ENCODE data around the gene HERPUD1.

DNA sequence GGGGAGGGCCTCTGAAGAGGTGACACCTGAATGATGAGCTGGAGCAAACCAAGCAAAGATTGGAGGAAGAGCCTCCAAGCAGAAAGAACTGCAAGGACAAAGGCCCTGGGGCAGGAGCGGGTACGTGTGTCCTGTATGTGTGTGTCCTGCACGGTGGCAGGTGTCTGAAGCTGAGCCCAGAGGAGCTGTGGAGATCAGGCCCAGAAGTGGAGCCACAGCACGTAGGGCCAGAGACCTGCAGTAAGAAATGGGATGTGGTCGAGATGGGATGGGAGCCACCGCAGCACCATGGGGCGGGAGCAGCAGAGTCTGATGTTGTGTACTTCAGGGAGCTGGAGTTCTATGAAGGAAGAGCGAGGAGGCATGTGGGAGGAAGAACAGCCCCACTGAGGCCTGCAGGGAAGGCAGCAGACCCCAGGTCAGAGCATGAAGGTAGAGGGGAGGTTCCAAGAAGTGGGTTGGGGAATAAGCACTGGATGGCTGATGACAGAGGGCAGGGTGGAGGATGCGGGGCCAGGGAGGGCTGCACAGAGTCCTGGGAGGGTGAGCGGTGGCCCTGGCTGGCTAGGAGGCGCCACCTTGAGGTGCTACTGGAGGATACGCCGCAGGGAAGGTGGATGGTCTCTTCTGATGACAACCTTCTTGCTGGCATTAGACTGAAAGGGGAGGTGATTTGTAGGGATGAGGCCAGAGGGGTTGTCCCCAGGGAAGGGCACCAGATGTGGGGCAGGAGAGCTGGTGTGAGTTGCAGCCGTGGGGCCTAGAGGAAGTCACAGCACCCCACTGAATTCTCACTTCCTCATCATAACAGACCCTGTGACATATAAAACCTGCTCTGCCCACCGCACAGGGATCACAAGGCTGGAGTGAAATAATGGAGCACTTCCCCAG lies 19.2 kb downstream of the HERPUD1 start:
- TF ChIP-seq CTCF (IDR thresholded peaks at IDR 0.05), result 0 out of 2 replicates have a peak, but pooled peaks have one; percentile 35
- TF ChIP-seq FOXJ3 (CRISPR knock-in tag; IDR thresholded peaks at IDR 0.05; ENCODE audit: borderline replicate concordance), result no peak
- TF ChIP-seq SMAD3 (CRISPR knock-in tag; IDR thresholded peaks at IDR 0.05; ENCODE audit: borderline replicate concordance), result no peak
- TF ChIP-seq NR1H2 (CRISPR knock-in tag; IDR thresholded peaks at IDR 0.05), result no peak
- TF ChIP-seq CREB1 (CRISPR knock-in tag; IDR thresholded peaks at IDR 0.05), result no peak
- TF ChIP-seq TP53 (CRISPR knock-in tag; IDR thresholded peaks at IDR 0.05), result no peak
- TF ChIP-seq, protein P1, sequence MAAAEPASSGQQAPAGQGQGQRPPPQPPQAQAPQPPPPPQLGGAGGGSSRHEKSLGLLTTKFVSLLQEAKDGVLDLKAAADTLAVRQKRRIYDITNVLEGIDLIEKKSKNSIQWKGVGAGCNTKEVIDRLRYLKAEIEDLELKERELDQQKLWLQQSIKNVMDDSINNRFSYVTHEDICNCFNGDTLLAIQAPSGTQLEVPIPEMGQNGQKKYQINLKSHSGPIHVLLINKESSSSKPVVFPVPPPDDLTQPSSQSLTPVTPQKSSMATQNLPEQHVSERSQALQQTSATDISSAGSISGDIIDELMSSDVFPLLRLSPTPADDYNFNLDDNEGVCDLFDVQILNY (CRISPR knock-in tag; IDR thresholded peaks at IDR 0.05), result no peak
- TF ChIP-seq ZNF423 (CRISPR knock-in tag; IDR thresholded peaks at IDR 0.05), result peak; percentile 54
- no peak for TF ChIP-seq GRHL2 (CRISPR knock-in tag; IDR thresholded peaks at IDR 0.05; ENCODE audit: insufficient replicate concordance, severe bottlenecking)
- TF ChIP-seq SOX15 (CRISPR knock-in tag; IDR thresholded peaks at IDR 0.05), result no peak
- no peak for TF ChIP-seq JUN (CRISPR knock-in tag; IDR thresholded peaks at IDR 0.05)
- TF ChIP-seq NFYB (CRISPR knock-in tag; conservative IDR thresholded peaks at IDR 0.05; ENCODE audit: low read depth), result no peak
- TF ChIP-seq USF2 (CRISPR knock-in tag; IDR thresholded peaks at IDR 0.05), result no peak
- TF ChIP-seq, protein P2, sequence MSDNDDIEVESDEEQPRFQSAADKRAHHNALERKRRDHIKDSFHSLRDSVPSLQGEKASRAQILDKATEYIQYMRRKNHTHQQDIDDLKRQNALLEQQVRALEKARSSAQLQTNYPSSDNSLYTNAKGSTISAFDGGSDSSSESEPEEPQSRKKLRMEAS (CRISPR knock-in tag; IDR thresholded peaks at IDR 0.05), result no peak

All from WTC11 (cell line).